ENCODE measurements around the gene PKD1.

PKD1 gene

GRCh38 chr16:2135770-2136490 lies at the start of gene PKD1:
PKD1 (minus strand) TSS chr16:2135898; CDS start chr16:2135689, 209 bp downstream.
- peak; percentile 92 for DNase-seq (ENCODE audit: low read depth)

- DNase-seq (ENCODE audit: low read depth): no peak
These were observed 49.3 kb upstream of the PKD1 start for GRCh38 chr16:2184962-2185361.

- no peak for DNase-seq (ENCODE audit: low read depth)
These were observed 48.6 kb upstream of the PKD1 start for GRCh38 chr16:2184346-2184745.

- DNase-seq (ENCODE audit: low read depth): no peak
These were observed 48.0 kb upstream of the PKD1 start for GRCh38 chr16:2183671-2184070.

GRCh38 chr16:2181952-2182351 lies 46.3 kb upstream of the PKD1 start:
- no peak for DNase-seq (ENCODE audit: low read depth)

GRCh38 chr16:2180962-2181923 lies 45.5 kb upstream of the PKD1 start:
- DNase-seq (ENCODE audit: low read depth): no peak

- DNase-seq (ENCODE audit: low read depth): no peak
These were observed 44.8 kb upstream of the PKD1 start for GRCh38 chr16:2180461-2180860.

- DNase-seq (ENCODE audit: low read depth): no peak
These were observed 43.9 kb upstream of the PKD1 start for GRCh38 chr16:2179576-2179975.

- DNase-seq (ENCODE audit: low read depth): no peak
These were observed 43.4 kb upstream of the PKD1 start for GRCh38 chr16:2179107-2179501.

GRCh38 chr16:2178321-2179106 lies 42.8 kb upstream of the PKD1 start:
- no peak for DNase-seq (ENCODE audit: low read depth)

- no peak for DNase-seq (ENCODE audit: low read depth)
These were observed 41.9 kb upstream of the PKD1 start for GRCh38 chr16:2177561-2177960.

GRCh38 chr16:2177101-2177500 lies 41.4 kb upstream of the PKD1 start:
- DNase-seq (ENCODE audit: low read depth): no peak

- DNase-seq (ENCODE audit: low read depth): no peak
These were observed 40.3 kb upstream of the PKD1 start for GRCh38 chr16:2176047-2176446.

- DNase-seq (ENCODE audit: low read depth): no peak
These were observed 39.8 kb upstream of the PKD1 start for GRCh38 chr16:2175454-2175853.

- no peak for DNase-seq (ENCODE audit: low read depth)
These were observed 38.9 kb upstream of the PKD1 start for GRCh38 chr16:2174396-2175131.

GRCh38 chr16:2173916-2174315 lies 38.2 kb upstream of the PKD1 start:
- DNase-seq (ENCODE audit: low read depth): no peak

- DNase-seq (ENCODE audit: low read depth): no peak
These were observed 37.7 kb upstream of the PKD1 start for GRCh38 chr16:2173366-2173765.

GRCh38 chr16:2172688-2173335 lies 37.1 kb upstream of the PKD1 start:
- no peak for DNase-seq (ENCODE audit: low read depth)

- no peak for DNase-seq (ENCODE audit: low read depth)
These were observed 36.0 kb upstream of the PKD1 start for GRCh38 chr16:2171601-2172178.

- DNase-seq (ENCODE audit: low read depth): no peak
These were observed 35.1 kb upstream of the PKD1 start for GRCh38 chr16:2170587-2171435.
